ENCODE data around the gene STK38. TPM values are rescaled to one million over a fixed set of nuclear protein-coding genes. Genes with fewer than 3 reads are reported as not detected.

STK38 gene
- total RNA-seq, 2 donors from 2014 or later, result 16.1 to 17.6 TPM

DNA sequence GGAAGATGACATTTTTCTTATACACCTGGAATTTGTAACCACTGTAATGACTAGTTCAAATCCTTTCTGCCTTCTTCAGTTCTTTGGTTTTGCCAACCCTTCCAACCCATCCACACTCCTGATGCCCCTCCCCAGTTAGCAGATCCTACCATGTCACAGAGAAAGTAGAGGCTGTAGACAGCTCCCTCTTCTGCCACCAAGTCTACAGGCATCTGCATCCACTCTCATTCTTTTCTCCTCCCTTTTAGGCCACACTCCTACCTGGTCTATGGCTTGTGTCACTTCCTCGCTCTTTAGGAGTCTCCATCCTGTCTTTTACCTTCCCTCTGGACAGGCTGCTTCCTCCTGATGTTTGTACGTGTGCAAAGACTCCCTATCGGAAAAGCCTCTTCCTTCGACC lies 13.5 kb upstream of the STK38 start:
- no peak for TF ChIP-seq CTCF (IDR thresholded peaks at IDR 0.05)
- H3K27me3 ChIP-seq, result no peaks in the 10 kb centered on the region

DNA sequence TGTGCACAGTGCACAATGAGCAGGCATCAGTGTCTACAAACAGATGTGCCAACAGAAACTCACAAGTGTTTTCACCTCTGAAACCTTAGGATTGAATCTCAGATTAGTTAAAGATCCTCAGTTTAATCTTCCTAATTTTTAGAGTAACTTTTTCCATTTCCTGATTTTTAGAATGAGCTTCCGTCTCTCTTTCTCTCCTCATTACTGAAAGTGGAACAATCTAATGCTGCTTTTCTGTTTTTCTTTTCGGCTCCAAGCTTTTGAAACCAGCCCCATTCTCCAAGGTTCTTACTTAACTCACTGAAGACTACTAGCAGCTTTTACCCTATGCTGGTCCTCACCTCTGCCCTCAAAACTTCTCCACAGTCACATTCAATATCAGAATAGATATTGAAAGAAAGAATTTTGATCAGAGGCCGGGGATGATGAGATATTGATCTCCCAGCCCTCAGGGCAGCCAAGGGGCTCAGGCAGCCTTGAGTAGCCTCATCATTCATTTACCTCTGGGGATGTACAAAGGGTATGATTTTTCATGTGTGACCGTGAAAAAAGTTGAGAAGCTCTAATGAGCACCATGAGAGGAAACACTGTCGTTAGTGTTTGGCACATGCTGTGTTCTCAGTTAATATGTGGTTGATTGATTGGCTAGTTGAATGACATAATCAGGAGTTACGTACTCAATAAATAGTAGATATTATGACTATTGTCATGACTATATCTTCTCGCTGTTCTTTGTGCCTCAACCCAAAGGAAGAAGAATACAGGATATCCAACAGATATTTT lies 11.9 kb upstream of the STK38 start:
- Histone ChIP-seq H3K9me3 (no peaks in the 10 kb centered on the region), H3K36me3 (no peaks in the 10 kb centered on the region), H3K27ac (no peak overlapping the region), H3K4me3 (no peak overlapping the region), H3K27me3 (no peaks in the 10 kb centered on the region), H3K4me1 (no peaks in the 10 kb centered on the region)
- TF ChIP-seq CTCF (IDR thresholded peaks at IDR 0.05), result no peak
- no peak for DNase-seq (ENCODE audit: low spot score)

More for the DNA sequence above, 13.5 kb upstream of the STK38 start:
- Histone ChIP-seq H3K36me3 (no peaks in the 10 kb centered on the region), H3K4me1 (no peaks in the 10 kb centered on the region), H3K9me3 (no peaks in the 10 kb centered on the region), H3K27ac (no peak overlapping the region), H3K4me3 (no peak overlapping the region)
- no peak for DNase-seq (ENCODE audit: low spot score)

- no peaks in the 10 kb centered on the region for H3K9me3 ChIP-seq
- no peaks in the 10 kb centered on the region for H3K4me1 ChIP-seq
- no peaks in the 10 kb centered on the region for H3K36me3 ChIP-seq
- DNase-seq (ENCODE audit: low spot score), result no peak
- no peaks in the 10 kb centered on the region for H3K27me3 ChIP-seq
- H3K27ac ChIP-seq, result no peak overlapping the region
- H3K4me3 ChIP-seq, result no peak overlapping the region
- no peak for TF ChIP-seq CTCF (IDR thresholded peaks at IDR 0.05)
These were observed 9.0 kb upstream of the STK38 start for GRCh38 chr6:36556281-36556680.

- no peaks in the 10 kb centered on the region for H3K9me3 ChIP-seq
- H3K27ac ChIP-seq, result no peak overlapping the region
- no peak for TF ChIP-seq CTCF (IDR thresholded peaks at IDR 0.05)
- no peak for DNase-seq (ENCODE audit: low spot score)
- no peak overlapping the region for H3K4me3 ChIP-seq
- H3K27me3 ChIP-seq, result no peaks in the 10 kb centered on the region
- H3K36me3 ChIP-seq, result no peaks in the 10 kb centered on the region
- no peaks in the 10 kb centered on the region for H3K4me1 ChIP-seq
These were observed 8.5 kb upstream of the STK38 start for GRCh38 chr6:36555750-36556252.

DNA sequence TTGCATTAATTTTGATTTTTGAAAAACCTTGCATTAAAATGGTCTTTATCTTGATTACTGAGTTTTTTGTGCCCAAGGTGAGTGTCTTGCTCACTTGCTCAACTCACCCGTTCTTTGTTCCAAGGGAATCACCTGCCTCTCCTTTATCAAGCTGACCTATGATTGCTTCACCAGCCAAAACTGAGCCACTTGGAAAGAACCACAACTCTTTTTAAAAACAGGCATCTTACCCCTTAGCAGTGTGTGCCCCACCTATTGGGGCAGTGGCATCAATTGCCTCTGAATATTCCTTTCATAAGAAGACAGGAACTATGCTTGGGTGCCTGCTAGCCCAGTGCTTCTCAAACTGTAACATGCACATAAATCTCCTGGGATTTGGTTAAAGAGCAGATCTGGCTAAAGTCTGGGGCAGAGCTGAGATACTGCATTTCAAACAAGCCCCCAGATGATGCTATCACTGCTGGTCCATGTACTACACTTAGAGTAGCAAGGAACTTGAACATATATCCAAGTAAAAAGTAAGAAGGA lies 3.3 kb upstream of the STK38 start:
- Histone ChIP-seq H3K4me3 (no peak overlapping the region), H3K27me3 (no peaks in the 10 kb centered on the region), H3K9me3 (no peaks in the 10 kb centered on the region), H3K4me1 (peaks cover 0 to 13% of the 10 kb centered on the region in 2 donors), H3K36me3 (no peaks in the 10 kb centered on the region), H3K27ac (no peak overlapping the region)
- TF ChIP-seq CTCF (IDR thresholded peaks at IDR 0.05), result no peak
- no peak for DNase-seq (ENCODE audit: low spot score)
